Ishikawa (cell line): ENCODE measurements around the gene SLC8A1.

Experiments used
- CEBPB ChIP-seq: IDR thresholded peaks from 2 replicates; pipeline ENCODE4 v1.6.1; 2012
- CREB1 ChIP-seq: IDR thresholded peaks from 2 replicates; pipeline ENCODE4 v1.6.1; 2012; ENCODE audit warnings: low read depth
- EGR1 ChIP-seq: IDR thresholded peaks from 2 replicates; pipeline ENCODE4 v1.6.1; 2012
- EP300 ChIP-seq: IDR thresholded peaks from 2 replicates; pipeline ENCODE4 v1.6.1; 2012; ENCODE audit warnings: borderline replicate concordance
- FOXM1 ChIP-seq: IDR thresholded peaks from 2 replicates; pipeline ENCODE4 v1.6.1; 2012; ENCODE audit warnings: low read depth, borderline replicate concordance
- MAX ChIP-seq: IDR thresholded peaks from 2 replicates; pipeline ENCODE4 v1.6.1; 2012
- NFIC ChIP-seq: IDR thresholded peaks from 2 replicates; pipeline ENCODE4 v1.6.1; 2012
- RAD21 ChIP-seq: IDR thresholded peaks from 2 replicates; pipeline ENCODE4 v1.6.1; 2012; ENCODE audit warnings: low read depth
- REST ChIP-seq: IDR thresholded peaks from 2 replicates; pipeline ENCODE4 v1.6.1; 2012; ENCODE audit warnings: low read depth, mild to moderate bottlenecking
- TAF1 ChIP-seq: IDR thresholded peaks from 2 replicates; pipeline ENCODE4 v1.6.1; 2012; ENCODE audit warnings: low read depth, mild to moderate bottlenecking
- TCF12 ChIP-seq: IDR thresholded peaks from 2 replicates; pipeline ENCODE4 v1.6.1; 2012; ENCODE audit warnings: low read depth
- TEAD4 ChIP-seq: IDR thresholded peaks from 2 replicates; pipeline ENCODE4 v1.6.1; 2012
- USF1 ChIP-seq: IDR thresholded peaks from 2 replicates; pipeline ENCODE4 v1.6.1; 2012
- YY1 ChIP-seq: IDR thresholded peaks from 2 replicates; pipeline ENCODE4 v1.6.1; 2012; ENCODE audit warnings: low read depth
- ZBTB7A ChIP-seq: IDR thresholded peaks from 2 replicates; pipeline ENCODE4 v1.6.1; 2012; ENCODE audit warnings: low read depth

Gene SLC8A1

GRCh38 chr2:40102447-40102846 lies 349.4 kb downstream of the SLC8A1 start:
- TF ChIP-seq CREB1 (no peak), RAD21 (no peak), TCF12 (no peak), FOXM1 (no peak), MAX (no peak), REST (no peak), CEBPB (no peak), ZBTB7A (no peak), TAF1 (no peak), EP300 (no peak), NFIC (no peak), EGR1 (no peak), YY1 (no peak), USF1 (no peak)

- no peak for TF ChIP-seq EGR1
- TF ChIP-seq USF1: no peak
- no peak for TF ChIP-seq MAX
- TF ChIP-seq TAF1: no peak
- no peak for TF ChIP-seq RAD21
- TF ChIP-seq CREB1: no peak
These were observed 350.7 kb downstream of the SLC8A1 start for GRCh38 chr2:40101131-40101575.

- TF ChIP-seq MAX (no peak), USF1 (no peak), REST (no peak), CREB1 (no peak), TEAD4 (no peak), YY1 (no peak)
These were observed 351.2 kb downstream of the SLC8A1 start for GRCh38 chr2:40100676-40101075.

GRCh38 chr2:40098786-40099470 lies 353.0 kb downstream of the SLC8A1 start:
- TF ChIP-seq TCF12 (no peak), NFIC (no peak), CREB1 (no peak)

- TF ChIP-seq NFIC (no peak), MAX (no peak), CEBPB (no peak), TAF1 (no peak), FOXM1 (no peak), USF1 (no peak), EP300 (no peak), REST (no peak), RAD21 (no peak), TEAD4 (no peak), TCF12 (no peak), YY1 (no peak), ZBTB7A (no peak), EGR1 (no peak), CREB1 (no peak)
These were observed 354.1 kb downstream of the SLC8A1 start for GRCh38 chr2:40097691-40098385.
